GM12865 (cell line): ENCODE data around the gene SUN2.

Source experiments
- DNase-seq: peaks from one replicate; pipeline ENCODE4 v3.0.0; 2010; ENCODE audit warnings: low read depth
- H3K4me3 ChIP-seq: 2 replicates; pipeline ENCODE4 v1.5.1; 2011; ENCODE audit warnings: mild to moderate bottlenecking, low read depth, low read length, control low read depth
- CTCF ChIP-seq: IDR thresholded peaks from 2 replicates; pipeline ENCODE4 v1.5.1; 2011; ENCODE audit warnings: low read length, control low read depth, low read depth, inconsistent platforms; ENCODE audit not compliant: insufficient read depth; ENCODE audit errors: missing control alignments

Gene SUN2

GRCh38 chr22:38712486-38713207 lies 43.2 kb downstream of the SUN2 start:
- no peak overlapping the region for H3K4me3 ChIP-seq
- TF ChIP-seq CTCF = no peak
- no peak for DNase-seq

- TF ChIP-seq CTCF = no peak
Observed at GRCh38 chr22:38710866-38711265, 44.9 kb downstream of the SUN2 start.

GRCh38 chr22:38710351-38710750 lies 45.4 kb downstream of the SUN2 start:
- no peak for DNase-seq
- no peak overlapping the region for H3K4me3 ChIP-seq
- TF ChIP-seq CTCF = no peak

More at GRCh38 chr22:38710866-38711265, 44.9 kb downstream of the SUN2 start:
- no peak for DNase-seq
- H3K4me3 ChIP-seq = no peak overlapping the region

GRCh38 chr22:38709306-38709705 lies 46.5 kb downstream of the SUN2 start:
- DNase-seq = no peak
- no peak for TF ChIP-seq CTCF
- no peak overlapping the region for H3K4me3 ChIP-seq

GRCh38 chr22:38707984-38708383 lies 47.8 kb downstream of the SUN2 start:
- peak overlapping the region; percentile 79 for H3K4me3 ChIP-seq
- DNase-seq = no peak
- no peak for TF ChIP-seq CTCF

- peak overlapping the region; percentile 79 for H3K4me3 ChIP-seq
- peak; percentile 33 for DNase-seq
- TF ChIP-seq CTCF = no peak
Observed at GRCh38 chr22:38707346-38707745, 48.5 kb downstream of the SUN2 start.

GRCh38 chr22:38706901-38707195 lies 49.0 kb downstream of the SUN2 start:
- TF ChIP-seq CTCF = no peak
- peak overlapping the region; percentile 79 for H3K4me3 ChIP-seq
- no peak for DNase-seq
